Measurements from ENCODE around the gene STH.
"Not testable (repeated sequence)": the region's sequence is repeated elsewhere in the genome, so short reads cannot be mapped to it uniquely, and the experiment has no call there.

Gene STH

GRCh38 chr17:46003907-46004748 is 5.1 kb downstream of the STH start:
- Histone ChIP-seq H3K27ac (ENCODE audit: low read depth, low read length) (no peak overlapping the region), H3K79me2 (ENCODE audit: control insufficient read depth, low read length) (no peaks in the 10 kb centered on the region), H3K9me3 (ENCODE audit: control insufficient read depth, insufficient read depth, low read length) (no peaks in the 10 kb centered on the region)

DNA sequence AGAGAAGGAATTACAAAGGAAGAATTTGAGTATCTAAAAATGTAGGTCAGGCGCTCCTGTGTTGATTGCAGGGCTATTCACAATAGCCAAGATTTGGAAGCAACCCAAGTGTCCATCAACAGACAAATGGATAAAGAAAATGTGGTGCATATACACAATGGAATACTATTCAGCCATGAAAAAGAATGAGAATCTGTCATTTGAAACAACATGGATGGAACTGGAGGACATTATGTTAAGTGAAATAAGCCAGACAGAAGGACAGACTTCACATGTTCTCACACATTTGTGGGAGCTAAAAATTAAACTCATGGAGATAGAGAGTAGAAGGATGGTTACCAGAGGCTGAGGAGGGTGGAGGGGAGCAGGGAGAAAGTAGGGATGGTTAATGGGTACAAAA is 7.0 kb downstream of the STH start:
- not testable (repeated sequence) for H3K9me3 ChIP-seq (ENCODE audit: control insufficient read depth, insufficient read depth, low read length); H3K4me1 ChIP-seq (ENCODE audit: control insufficient read depth, low read length); H3K4me2 ChIP-seq (ENCODE audit: low read length); H3K4me3 ChIP-seq (ENCODE audit: low read length); H4K20me1 ChIP-seq (ENCODE audit: control insufficient read depth, insufficient read depth, low read depth, low read length); H3K79me2 ChIP-seq (ENCODE audit: control insufficient read depth, low read length); H3K27me3 ChIP-seq (ENCODE audit: control insufficient read depth, low read length); H3K9me2 ChIP-seq (replicated peaks; ENCODE audit: control insufficient read depth, low read length); H3K27ac ChIP-seq (ENCODE audit: low read depth, low read length); H3F3A ChIP-seq (ENCODE audit: control insufficient read depth, insufficient read depth); H3K36me3 ChIP-seq (ENCODE audit: control insufficient read depth, low read length)

More at GRCh38 chr17:46003907-46004748, 5.1 kb downstream of the STH start:
- H3K4me3 ChIP-seq (ENCODE audit: low read length), result no peak overlapping the region
- H3K4me2 ChIP-seq (ENCODE audit: low read length), result no peak overlapping the region
- H3K36me3 ChIP-seq (ENCODE audit: control insufficient read depth, low read length), result no peaks in the 10 kb centered on the region
- H3K4me1 ChIP-seq (ENCODE audit: control insufficient read depth, low read length), result 0 out of 2 replicates have a peak, but pooled peaks cover 3% of the 10 kb centered on the region
- TF ChIP-seq EZH2phosphoT487 (IDR thresholded peaks at IDR 0.05; ENCODE audit: borderline replicate concordance, low read length), result no peak
- no peak for TF ChIP-seq CTCF (IDR thresholded peaks at IDR 0.05; ENCODE audit: low read depth, low read length, poor library complexity, severe bottlenecking)
- no peaks in the 10 kb centered on the region for H3K9me2 ChIP-seq (replicated peaks; ENCODE audit: control insufficient read depth, low read length)
- no peaks in the 10 kb centered on the region; the same call in 1 of the 2 replicates for H4K20me1 ChIP-seq (ENCODE audit: control insufficient read depth, insufficient read depth, low read depth, low read length)
- H3K27me3 ChIP-seq (ENCODE audit: control insufficient read depth, low read length), result peaks cover 7% of the 10 kb centered on the region
- no peaks in the 10 kb centered on the region for H3F3A ChIP-seq (ENCODE audit: control insufficient read depth, insufficient read depth)

- Histone ChIP-seq H3K79me2 (ENCODE audit: control insufficient read depth, low read length) (no peaks in the 10 kb centered on the region), H3K4me2 (ENCODE audit: low read length) (no peak overlapping the region), H3K4me3 (ENCODE audit: low read length) (no peak overlapping the region), H3K9me2 (replicated peaks; ENCODE audit: control insufficient read depth, low read length) (no peaks in the 10 kb centered on the region), H3K4me1 (ENCODE audit: control insufficient read depth, low read length) (0 out of 2 replicates have a peak, but pooled peaks cover 3% of the 10 kb centered on the region), H3K9me3 (ENCODE audit: control insufficient read depth, insufficient read depth, low read length) (no peaks in the 10 kb centered on the region), H3K27ac (ENCODE audit: low read depth, low read length) (no peak overlapping the region), H3F3A (ENCODE audit: control insufficient read depth, insufficient read depth) (no peaks in the 10 kb centered on the region), H4K20me1 (ENCODE audit: control insufficient read depth, insufficient read depth, low read depth, low read length) (no peaks in the 10 kb centered on the region), H3K36me3 (ENCODE audit: control insufficient read depth, low read length) (no peaks in the 10 kb centered on the region), H3K27me3 (ENCODE audit: control insufficient read depth, low read length) (peaks cover 5% of the 10 kb centered on the region)
- TF ChIP-seq CTCF (IDR thresholded peaks at IDR 0.05; ENCODE audit: low read depth, low read length, poor library complexity, severe bottlenecking), result no peak
- no peak for TF ChIP-seq EZH2phosphoT487 (IDR thresholded peaks at IDR 0.05; ENCODE audit: borderline replicate concordance, low read length)
Measured at GRCh38 chr17:46007461-46007965, 8.5 kb downstream of the STH start.

GRCh38 chr17:46008591-46008990 is 9.5 kb downstream of the STH start:
- Histone ChIP-seq H3K27ac (ENCODE audit: low read depth, low read length) (no peak overlapping the region), H3K4me3 (ENCODE audit: low read length) (no peak overlapping the region), H3K4me2 (ENCODE audit: low read length) (no peak overlapping the region), H3K9me2 (replicated peaks; ENCODE audit: control insufficient read depth, low read length) (no peaks in the 10 kb centered on the region), H3K79me2 (ENCODE audit: control insufficient read depth, low read length) (no peaks in the 10 kb centered on the region), H3K4me1 (ENCODE audit: control insufficient read depth, low read length) (no peaks in the 10 kb centered on the region), H3K36me3 (ENCODE audit: control insufficient read depth, low read length) (no peaks in the 10 kb centered on the region), H3K9me3 (ENCODE audit: control insufficient read depth, insufficient read depth, low read length) (no peaks in the 10 kb centered on the region), H4K20me1 (ENCODE audit: control insufficient read depth, insufficient read depth, low read depth, low read length) (no peaks in the 10 kb centered on the region), H3K27me3 (ENCODE audit: control insufficient read depth, low read length) (peaks cover 5% of the 10 kb centered on the region), H3F3A (ENCODE audit: control insufficient read depth, insufficient read depth) (no peaks in the 10 kb centered on the region)
- TF ChIP-seq EZH2phosphoT487 (IDR thresholded peaks at IDR 0.05; ENCODE audit: borderline replicate concordance, low read length) (no peak), CTCF (IDR thresholded peaks at IDR 0.05; ENCODE audit: low read depth, low read length, poor library complexity, severe bottlenecking) (no peak)
